K562 (cell line): ENCODE results near the gene CFHR4. TPM values are rescaled to one million over a fixed set of nuclear protein-coding genes. Genes with fewer than 3 reads are reported as not detected.

Experiments
- ATAC-seq: fragments of 200-7000 bp; cut with Tn5 transposase; 3 replicates; pipeline ENCODE4 v1.9.1; 2020; ENCODE audit warnings: moderate library complexity
- BruUV-seq: library from RNA; stranded (reverse); fragments of 400-500 nt; replicated peaks from 2 replicates; lab custom pipeline; 2021; lab: Mats Ljungman, UMichigan
- CTCF ChIA-PET: fragments of 300-600 bp; formaldehyde crosslinking; extraction: SDS; loops from one replicate; lab custom pipeline; 2021; ENCODE audit warnings: low intra/inter-chr PET ratio; lab: Yijun Ruan, JAX
- POLR2A ChIA-PET: fragments of 300-600, 350-650 bp; sonication (Branson Sonifier 250); formaldehyde crosslinking; extraction: SDS; loops from one replicate; lab custom pipeline; 2021; ENCODE audit warnings: antibody characterized with exemption, inconsistent platforms; lab: Yijun Ruan, JAX
- DNase-seq, 4 experiments: peaks; one replicate each; pipeline versions ENCODE4 v3.0.0 to v3.0.0-alpha.2; 2011 to 2018; ENCODE audit warnings: low spot score in 3 of 4, mixed read lengths in 3 of 4; ENCODE audit errors: extremely low read depth in 1 of 4
- FAIRE-seq: peaks from 2 replicates; lab custom pipeline; 2011; peaks lifted over from hg19 to GRCh38; lab: Jason Lieb, UNC
- H2AFZ ChIP-seq: 2 replicates; pipeline ENCODE4 v1.6.0; 2011; ENCODE audit warnings: low read depth, low read length, control low read depth, inconsistent platforms
- H3K27ac ChIP-seq: fragments of 200-600 bp; 3 replicates; pipeline ENCODE4 v1.8.0; 2011; ENCODE audit warnings: low read depth, mild to moderate bottlenecking, control low read depth, inconsistent platforms, low read length, moderate library complexity, mixed read lengths; ENCODE audit errors: extremely low read depth
- H3K27me3 ChIP-seq, 2 experiments: fragments of 300-600 bp in 1 of 2; 2 replicates in 1 of 2; 3 replicates in 1 of 2; pipeline versions ENCODE4 v1.6.0 to v1.8.0; 2011; ENCODE audit warnings: inconsistent platforms in 2 of 2, low read length in 2 of 2, mild to moderate bottlenecking in 1 of 2, mixed read lengths in 1 of 2, moderate library complexity in 1 of 2; ENCODE audit not compliant: control insufficient read depth in 2 of 2, insufficient read depth in 2 of 2
- H3K36me3 ChIP-seq: fragments of 300-600 bp; 3 replicates; pipeline ENCODE4 v1.8.0; 2011; ENCODE audit warnings: mild to moderate bottlenecking, low read length, inconsistent platforms; ENCODE audit not compliant: control insufficient read depth, insufficient read depth
- H3K4me1 ChIP-seq, 2 experiments: fragments of 200-600 bp in 1 of 2; replicated peaks in 1 of 2; 2 replicates in 1 of 2; 3 replicates in 1 of 2; pipeline versions ENCODE4 v1.5.1 to v1.8.0; 2011; ENCODE audit warnings: inconsistent platforms in 2 of 2, low read length in 2 of 2, mild to moderate bottlenecking in 1 of 2, mixed read lengths in 1 of 2, moderate library complexity in 1 of 2; ENCODE audit not compliant: control insufficient read depth in 2 of 2, insufficient read depth in 2 of 2
- H3K4me2 ChIP-seq: 2 replicates; pipeline ENCODE4 v1.6.1; 2011; ENCODE audit warnings: low read length, control low read depth, inconsistent platforms, mixed read lengths; ENCODE audit not compliant: insufficient read depth
- H3K4me3 ChIP-seq: fragments of 200-600 bp; sonication (generic), shearing (Covaris generic); 2 replicates; pipeline ENCODE4 v1.5.1; 2016; ENCODE audit warnings: control low read depth, inconsistent platforms
- H3K79me2 ChIP-seq: fragments of 200-600 bp; 3 replicates; pipeline ENCODE4 v1.8.0; 2011; ENCODE audit warnings: low read length, inconsistent platforms; ENCODE audit not compliant: control insufficient read depth, insufficient read depth
- H3K9ac ChIP-seq, 2 experiments: 2 replicates each; pipeline versions ENCODE4 v1.6.0 to v1.6.1; 2011; ENCODE audit warnings: low read depth in 2 of 2, low read length in 2 of 2, control low read depth in 1 of 2, inconsistent platforms in 1 of 2, mild to moderate bottlenecking in 1 of 2, mixed read lengths in 1 of 2; ENCODE audit not compliant: insufficient read depth in 1 of 2
- H3K9me1 ChIP-seq: one replicate; pipeline ENCODE4 v1.6.0; 2011; ENCODE audit warnings: inconsistent platforms, mild to moderate bottlenecking, low read length, moderate library complexity; ENCODE audit not compliant: control insufficient read depth, insufficient read depth
- H3K9me3 ChIP-seq: replicated peaks from 2 replicates; pipeline ENCODE4 v1.5.1; 2011; ENCODE audit warnings: low read depth, low read length, inconsistent platforms; ENCODE audit not compliant: control insufficient read depth, insufficient read depth
- H4K20me1 ChIP-seq: replicated peaks from 2 replicates; pipeline ENCODE4 v1.6.1; 2011; ENCODE audit warnings: low read length, inconsistent platforms, mixed read lengths; ENCODE audit not compliant: control insufficient read depth, insufficient read depth
- CBX5 ChIP-seq: IDR thresholded peaks from 2 replicates; pipeline ENCODE4 v1.6.1; 2014; ENCODE audit warnings: low read depth, borderline replicate concordance
- EHMT2 ChIP-seq: fragments of 450-650 bp; IDR thresholded peaks from 2 replicates; pipeline ENCODE4 v1.6.1; 2018; ENCODE audit warnings: antibody characterized with exemption
- ESRRB ChIP-seq: fragments of 250-450 bp; sonication (Bioruptor Pico); IDR thresholded peaks from 2 replicates; pipeline ENCODE4 v1.5.0; 2020; ENCODE audit warnings: mild to moderate bottlenecking, moderate library complexity, borderline replicate concordance
- HCFC1 ChIP-seq: IDR thresholded peaks from 2 replicates; pipeline ENCODE4 v1.6.1; 2012; ENCODE audit warnings: low read depth, low read length, improper control_type of control experiment
- HNRNPH1 ChIP-seq: fragments of 200-400 bp; formaldehyde crosslinking; optimal IDR thresholded peaks from 2 replicates; pipeline ENCODE3; 2017; ENCODE audit warnings: low read depth, mild to moderate bottlenecking, low read length, moderate library complexity
- NR4A1 ChIP-seq, 2 experiments: fragments of 250-450 bp in 1 of 2; fragments of 450-650 bp in 1 of 2; sonication (Bioruptor Pico) in 1 of 2; IDR thresholded peaks; 2 replicates each; pipeline versions ENCODE4 v1.4.0 to v1.6.1; 2016 to 2020; ENCODE audit warnings: mild to moderate bottlenecking in 2 of 2, missing compliant biosample characterization in 1 of 2, missing genetic modification characterization in 1 of 2, moderate library complexity in 1 of 2
- PBX2 ChIP-seq, 2 experiments: IDR thresholded peaks in 1 of 2; conservative IDR thresholded peaks in 1 of 2; 2 replicates each; pipeline ENCODE4 v1.6.1; 2016; ENCODE audit warnings: low read depth in 2 of 2, mild to moderate bottlenecking in 1 of 2, missing compliant biosample characterization in 1 of 2, missing genetic modification characterization in 1 of 2, moderate library complexity in 1 of 2
- ZBTB43 ChIP-seq: sonication (generic); formaldehyde crosslinking; IDR thresholded peaks from 2 replicates; pipeline ENCODE4 v1.8.0; 2023; ENCODE audit warnings: mild to moderate bottlenecking, missing genetic modification reagents
- ZFP36 ChIP-seq: fragments of 150-350 bp; IDR thresholded peaks from 2 replicates; pipeline ENCODE4 v1.6.1; 2018; ENCODE audit warnings: low read length, low read depth; ENCODE audit not compliant: partially characterized antibody
- ZNF175 ChIP-seq: fragments of 200-800 bp; sonication (Bioruptor generic); IDR thresholded peaks from 2 replicates; pipeline ENCODE4 v1.6.1; 2016; ENCODE audit warnings: low read depth, mild to moderate bottlenecking, missing genetic modification characterization, missing compliant biosample characterization
- ZNF224 ChIP-seq: sonication (generic); formaldehyde crosslinking; IDR thresholded peaks from 2 replicates; pipeline ENCODE4 v1.8.0; 2022; ENCODE audit warnings: mild to moderate bottlenecking, missing genetic modification reagents
- ZNF24 ChIP-seq: fragments of 450-650 bp; IDR thresholded peaks from 2 replicates; pipeline ENCODE4 v1.6.1; 2016
- ZNF445 ChIP-seq: fragments of 250-450 bp; sonication (Bioruptor Pico); IDR thresholded peaks from 2 replicates; pipeline ENCODE4 v1.4.0; 2020; ENCODE audit warnings: low read depth, mild to moderate bottlenecking, moderate library complexity
- ZNF639 ChIP-seq, 2 experiments: fragments of 200-800 bp in 1 of 2; sonication (Bioruptor generic) in 1 of 2; sonication (generic) in 1 of 2; formaldehyde crosslinking in 1 of 2; IDR thresholded peaks in 1 of 2; conservative IDR thresholded peaks in 1 of 2; 2 replicates each; pipeline versions ENCODE4 v1.5.0 to v1.6.1; 2016 to 2020; ENCODE audit warnings: missing compliant biosample characterization in 1 of 2, missing genetic modification characterization in 1 of 2, missing genetic modification reagents in 1 of 2
- WGBS: fragments of 100-300 bp; shearing (Covaris generic); methylation state at CpG from one replicate; pipeline ENCODE4 v1.1.6; 2016; ENCODE audit warnings: low coverage, mixed read lengths; ENCODE audit not compliant: insufficient coverage; ENCODE audit errors: missing lambda C conversion rate; 5-methylcytosine and 5-hydroxymethylcytosine counted together
- in situ Hi-C: fragments of 300-500 bp; cut with MboI; formaldehyde crosslinking; loops from 4 replicates; pipeline ENCODE4 v1.15.0; 2018; ENCODE audit warnings: inconsistent platforms, mixed read lengths
- intact Hi-C: fragments of 100-400 bp; cut with micrococcal nuclease; formaldehyde crosslinking; loops from 2 replicates; pipeline ENCODE4 v1.14.2; 2022
- polyA plus RNA-seq, 8 experiments: library from polyadenylated mRNA; depleted of rRNA in 4 of 8; stranded (reverse) in 5 of 8; unstranded in 3 of 8; fragments of >200 nt; fragmentation: Nextera tagmentation in 2 of 8; fragmentation: Illumina TruSeq in 1 of 8; extraction: Ambion mirVana in 2 of 8; extraction: Trizol in 1 of 8; gene quantifications; 2 replicates each; pipeline versions ENCODE4 v1.2.1 to v1.2.3, GENCODE V29; 2011 to 2014; ENCODE audit warnings: inconsistent platforms in 1 of 8, missing spikeins in 1 of 8
- total RNA-seq, 7 experiments: library from RNA; depleted of rRNA in 6 of 7; stranded (reverse); fragments of >200 nt in 6 of 7; fragmentation: Illumina TruSeq in 2 of 7; extraction: Trizol in 2 of 7; gene quantifications; 2 replicates each; pipeline versions ENCODE4 v1.2.1 to v1.2.3, GENCODE V29; 2011 to 2021; ENCODE audit warnings: low replicate concordance in 1 of 7

CFHR4 gene
- total and polyA plus RNA-seq, 9 of the 15 experiments (the other 6 are each of a cell fraction or from before 2014, with no cell fraction given), result 0.04 to 0.13 TPM; not detected in 7

GRCh38 chr1:196954778-196955177 lies 66.9 kb downstream of the CFHR4 start:
- FAIRE-seq, result no peak

More at GRCh38 chr1:196954778-196955177, 66.9 kb downstream of the CFHR4 start:
- Histone ChIP-seq H3K27me3 (no peaks in the 10 kb centered on the region), H3K36me3 (no peaks in the 10 kb centered on the region), H3K27ac (no peak overlapping the region), H4K20me1 (no peaks in the 10 kb centered on the region), H3K4me1 (no peaks in the 10 kb centered on the region), H3K79me2 (no peaks in the 10 kb centered on the region), H3K4me3 (no peak overlapping the region), H2AFZ (no peak overlapping the region), H3K9me3 (no peaks in the 10 kb centered on the region), H3K9ac (no peak overlapping the region), H3K9me1 (no peaks in the 10 kb centered on the region), H3K4me2 (no peak overlapping the region)
- no peak for DNase-seq
- no peak for ATAC-seq
- in situ Hi-C loops, result no loop called here
- intact Hi-C loops, result no loop called here
- BruUV-seq, result no TSS peak
- 4% methylated on average over 2 of the region's 2 CpGs for WGBS
- TF ChIP-seq PBX2 (CRISPR knock-in tag; IDR thresholded peaks at IDR 0.05; ENCODE audit: low read depth) (no peak), PBX2 (tag; conservative IDR thresholded peaks at IDR 0.05; ENCODE audit: low read depth) (no peak), EHMT2 (no peak), ZNF224 (CRISPR knock-in tag) (no peak), ZFP36 (no peak), HCFC1 (no peak), HNRNPH1 (no peak), ZNF24 (no peak), CBX5 (no peak), ESRRB (no peak), ZNF445 (CRISPR knock-in tag) (no peak), ZNF175 (CRISPR knock-in tag) (no peak), ZBTB43 (CRISPR knock-in tag) (no peak), NR4A1 (CRISPR knock-in tag; IDR thresholded peaks at IDR 0.05) (no peak), NR4A1 (tag; IDR thresholded peaks at IDR 0.05) (no peak), ZNF639 (CRISPR knock-in tag; conservative IDR thresholded peaks at IDR 0.05 in 1 of 2, IDR thresholded peaks at IDR 0.05 in 1 of 2) (no peak)
- POLR2A ChIA-PET, result no interaction called here
- CTCF ChIA-PET, result no interaction called here
